ENCODE measurements around the gene WWOX.

DNA sequence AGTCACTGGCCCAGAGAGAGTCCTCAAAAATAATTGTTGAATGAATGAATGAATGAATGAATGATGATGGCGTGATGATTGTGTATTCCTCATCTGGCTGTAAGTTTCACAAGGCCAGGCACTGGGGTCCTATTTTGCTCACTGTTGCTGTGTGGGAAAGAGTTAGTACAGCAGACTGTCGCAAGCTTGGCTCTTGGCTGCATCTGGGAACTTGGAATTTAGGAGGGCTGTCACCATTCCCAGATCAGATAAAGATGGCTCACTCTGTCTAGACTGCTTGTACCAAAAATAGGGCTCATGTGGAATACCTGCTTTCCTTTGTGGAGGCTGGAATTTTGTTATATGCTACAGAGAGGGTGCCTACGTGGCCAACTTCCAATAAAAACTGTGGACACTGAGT is 530.6 kb downstream of the WWOX start:
- TF ChIP-seq, protein P1, sequence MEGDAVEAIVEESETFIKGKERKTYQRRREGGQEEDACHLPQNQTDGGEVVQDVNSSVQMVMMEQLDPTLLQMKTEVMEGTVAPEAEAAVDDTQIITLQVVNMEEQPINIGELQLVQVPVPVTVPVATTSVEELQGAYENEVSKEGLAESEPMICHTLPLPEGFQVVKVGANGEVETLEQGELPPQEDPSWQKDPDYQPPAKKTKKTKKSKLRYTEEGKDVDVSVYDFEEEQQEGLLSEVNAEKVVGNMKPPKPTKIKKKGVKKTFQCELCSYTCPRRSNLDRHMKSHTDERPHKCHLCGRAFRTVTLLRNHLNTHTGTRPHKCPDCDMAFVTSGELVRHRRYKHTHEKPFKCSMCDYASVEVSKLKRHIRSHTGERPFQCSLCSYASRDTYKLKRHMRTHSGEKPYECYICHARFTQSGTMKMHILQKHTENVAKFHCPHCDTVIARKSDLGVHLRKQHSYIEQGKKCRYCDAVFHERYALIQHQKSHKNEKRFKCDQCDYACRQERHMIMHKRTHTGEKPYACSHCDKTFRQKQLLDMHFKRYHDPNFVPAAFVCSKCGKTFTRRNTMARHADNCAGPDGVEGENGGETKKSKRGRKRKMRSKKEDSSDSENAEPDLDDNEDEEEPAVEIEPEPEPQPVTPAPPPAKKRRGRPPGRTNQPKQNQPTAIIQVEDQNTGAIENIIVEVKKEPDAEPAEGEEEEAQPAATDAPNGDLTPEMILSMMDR (IDR thresholded peaks at IDR 0.05): no peak
- no peak for TF ChIP-seq POLR2A (IDR thresholded peaks at IDR 0.05)

All from thyroid gland (tissue), 4 donors.